Activated T-helper 1 cell treated with anti-CD3 and anti-CD28 coated beads, Interleukin-2, amount 50 U/mL, for 16 hours (primary cell): ENCODE results near the gene ZNF778.

Experiments
- DNase-seq, 2 donors: peaks; one replicate each; pipeline ENCODE4 v3.0.0-alpha.2; 2020; ENCODE audit warnings: low read depth in 1 of 2, low spot score in 1 of 2

The ZNF778 gene

DNA sequence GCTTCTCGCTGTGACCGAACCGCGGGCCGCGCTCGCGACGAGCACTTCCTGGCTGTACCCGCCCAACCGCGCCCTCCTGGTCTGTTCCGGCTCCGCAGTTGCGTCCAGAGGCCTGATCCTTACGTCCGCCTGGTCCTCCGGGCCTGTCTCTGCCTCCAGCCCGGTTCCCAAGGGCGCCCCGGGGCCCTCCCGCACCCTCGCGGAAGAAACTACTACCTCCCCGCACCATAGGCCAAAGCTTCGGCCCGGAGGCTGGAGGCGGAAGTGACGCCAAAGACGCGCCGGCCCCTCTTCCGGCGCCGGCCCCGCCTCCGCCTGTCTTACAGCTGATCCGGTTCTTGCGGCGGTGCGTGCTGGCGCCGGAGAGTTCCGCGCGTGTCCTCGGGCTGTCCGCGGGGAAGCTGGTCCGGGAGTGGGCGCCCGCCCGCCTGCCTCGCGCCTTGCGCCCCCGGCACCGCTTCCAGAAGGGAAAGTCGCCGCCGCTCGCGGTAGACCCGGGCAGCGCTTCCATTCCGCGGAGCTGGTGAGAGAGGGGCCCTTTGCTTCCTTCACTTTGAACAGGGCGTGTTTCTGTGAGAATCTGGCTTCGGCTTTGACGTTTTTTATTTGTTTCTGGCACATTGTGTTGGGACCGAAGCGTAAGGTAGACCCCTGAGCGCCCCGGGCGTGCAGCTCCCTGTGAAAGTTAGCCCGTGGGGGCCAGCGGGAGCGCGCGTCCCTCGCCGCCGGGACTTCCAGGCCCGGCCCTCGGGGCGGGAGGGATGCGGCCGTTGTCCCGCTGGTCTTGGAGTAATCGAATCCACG, at the start of gene ZNF778:
Gene ZNF778 (plus strand): TSS at position 316 of the 804 bp plus-strand sequence. CDS start 3,425 bp downstream, outside the sequence.
- peak; percentile 57 to 74 for DNase-seq

- DNase-seq = no peak
Measured at GRCh38 chr16:89168381-89169189, 48.9 kb upstream of the ZNF778 start.

DNA sequence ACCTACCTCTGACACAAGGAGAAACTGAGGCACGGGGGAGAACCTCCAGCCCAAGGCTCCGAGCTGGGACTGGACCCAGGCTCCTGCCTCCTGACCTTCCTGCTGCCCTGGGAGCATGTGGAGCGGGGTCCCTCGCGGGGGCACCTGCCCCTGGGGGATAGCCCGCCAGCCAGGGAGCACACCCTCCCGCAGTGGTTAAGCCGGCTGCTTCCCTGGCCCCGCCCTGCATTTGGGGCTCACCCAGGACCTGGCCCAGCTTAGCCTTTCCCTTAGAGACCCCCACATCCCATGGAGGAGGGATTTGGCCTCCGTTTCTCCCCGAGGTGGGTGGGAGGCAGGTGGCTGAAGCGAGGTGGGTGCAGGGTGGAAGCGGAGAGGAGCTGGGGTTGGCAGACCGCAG, 47.7 kb upstream of the ZNF778 start:
- DNase-seq = no peak

DNA sequence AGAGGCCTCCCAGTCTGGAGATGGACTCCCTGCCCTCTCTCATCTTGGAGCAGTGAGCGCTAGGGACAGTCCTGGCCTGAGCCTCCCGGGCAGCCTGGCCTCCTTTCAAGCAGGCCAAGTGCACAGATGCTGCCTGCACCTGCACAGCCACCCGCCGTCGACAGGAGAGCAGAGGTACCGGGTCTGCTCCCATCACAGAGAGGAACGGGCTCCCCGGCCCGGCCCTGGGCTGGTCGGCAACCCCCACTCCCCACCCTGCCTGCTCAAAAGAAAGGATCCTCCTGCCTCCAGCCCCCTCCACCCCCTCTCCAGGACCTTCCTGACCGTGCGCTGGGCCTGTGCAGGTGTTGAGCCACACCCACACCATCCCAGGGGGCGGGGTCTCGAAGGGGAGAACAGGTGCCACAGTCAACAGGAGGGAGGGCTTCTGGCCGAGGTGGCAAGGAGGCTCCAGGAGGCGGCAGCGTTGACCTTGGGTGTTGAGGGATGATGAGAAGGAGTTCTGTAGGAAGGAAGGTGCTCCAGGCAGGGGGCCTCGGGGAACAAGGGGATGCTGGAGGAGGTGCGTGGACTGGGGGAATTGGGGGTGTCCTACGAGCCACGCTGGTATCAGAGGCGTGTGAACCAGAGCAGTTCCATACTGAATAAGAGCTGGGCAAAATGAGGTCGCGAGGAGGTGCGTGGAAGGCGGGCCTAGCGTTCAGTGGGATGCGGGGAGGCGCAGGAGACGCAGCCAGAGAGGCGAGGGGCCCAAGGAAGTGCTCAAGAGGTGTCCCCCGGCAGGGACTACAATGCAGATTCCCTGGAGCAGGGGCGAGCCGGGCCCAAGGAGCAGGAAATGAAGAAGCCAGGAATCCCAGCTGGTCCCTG, 46.9 kb upstream of the ZNF778 start:
- DNase-seq = no peak

GRCh38 chr16:89171216-89172170, 46.0 kb upstream of the ZNF778 start, which contains the start of gene CDH15:
CDH15 (plus strand) TSS chr16:89171748; CDS start chr16:89171832, 84 bp downstream.
- DNase-seq = peak; percentile 84 to 91

DNA sequence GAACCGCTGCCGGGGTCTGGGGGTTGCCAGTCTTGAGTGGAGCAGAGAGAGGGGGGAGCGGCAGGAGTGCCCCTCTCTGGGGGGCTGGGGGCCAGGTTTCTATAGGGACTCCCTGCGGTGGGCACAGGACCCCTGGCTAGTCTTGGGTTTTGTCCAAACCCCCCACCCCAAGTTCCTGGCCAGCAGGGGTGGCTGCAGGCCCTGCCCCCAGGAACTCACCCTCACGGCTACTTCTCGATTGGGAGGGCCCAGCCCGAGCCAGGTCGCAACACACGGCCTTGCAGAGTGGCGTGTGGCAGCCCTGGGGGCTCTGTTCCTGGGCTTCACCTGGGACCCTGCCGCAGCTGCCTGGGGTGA, 45.4 kb upstream of the ZNF778 start:
- DNase-seq = no peak

- DNase-seq = no peak
Measured at GRCh38 chr16:89172528-89173173, 44.9 kb upstream of the ZNF778 start.

- DNase-seq = no peak
Measured at GRCh38 chr16:89173174-89173921, 44.2 kb upstream of the ZNF778 start.

DNA sequence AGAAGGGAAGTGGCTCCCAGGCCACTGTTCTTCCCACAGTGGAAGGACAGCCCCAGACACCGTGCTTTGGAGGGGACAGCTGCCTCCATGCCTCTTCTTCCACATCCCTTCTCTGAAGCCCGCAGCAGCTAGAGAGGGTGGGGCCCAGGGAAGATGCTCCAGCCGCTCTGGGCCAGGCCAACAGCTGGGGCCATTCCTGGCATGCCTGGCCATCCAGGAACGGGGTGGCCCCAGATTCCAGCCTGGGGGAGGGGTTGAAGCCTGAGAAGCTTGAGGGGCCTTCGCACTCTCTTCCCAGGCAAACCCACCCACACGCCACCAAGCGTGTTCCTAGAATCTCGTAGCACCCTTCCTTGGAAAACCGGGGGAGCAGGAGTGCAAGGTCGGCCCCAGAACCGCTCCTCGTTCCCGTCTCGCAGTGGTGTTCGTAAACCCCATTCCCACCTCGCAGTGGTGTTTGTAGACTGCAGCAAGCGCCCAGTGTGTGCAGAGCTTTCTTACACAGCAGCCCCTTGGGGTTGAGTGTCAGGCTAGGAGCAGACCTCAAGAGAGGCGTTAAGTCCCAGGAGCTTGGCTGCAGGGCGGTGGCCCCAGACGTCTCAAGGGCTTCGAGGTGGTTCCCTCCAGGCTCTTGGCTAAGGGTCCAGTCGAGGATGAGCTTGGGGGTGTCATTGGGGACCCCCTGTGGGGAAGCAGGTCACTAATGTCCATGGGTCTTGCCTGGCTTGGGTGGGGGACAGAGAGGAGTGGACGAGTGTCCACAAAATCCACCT, 43.3 kb upstream of the ZNF778 start:
- DNase-seq = no peak

DNA sequence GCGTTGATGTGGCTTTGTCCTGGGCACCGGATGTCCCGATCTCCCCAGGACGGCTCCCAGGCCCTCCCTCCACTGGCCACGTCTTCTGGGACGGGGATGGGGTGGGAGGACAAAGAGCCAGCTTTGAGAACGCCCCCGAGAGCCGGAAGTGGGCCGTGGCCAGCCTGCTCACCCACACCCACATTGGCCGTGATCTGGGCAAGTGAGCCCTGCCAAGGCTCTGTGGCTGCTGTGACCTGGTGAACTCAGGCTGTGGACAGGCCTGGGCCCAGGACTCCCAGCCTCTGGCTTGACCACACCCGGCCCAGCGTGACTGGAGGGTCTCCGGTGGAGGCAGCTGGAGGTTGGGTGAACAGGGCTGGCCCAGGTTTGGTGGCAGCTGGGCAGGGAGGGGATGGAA, 42.6 kb upstream of the ZNF778 start:
- DNase-seq = no peak

DNA sequence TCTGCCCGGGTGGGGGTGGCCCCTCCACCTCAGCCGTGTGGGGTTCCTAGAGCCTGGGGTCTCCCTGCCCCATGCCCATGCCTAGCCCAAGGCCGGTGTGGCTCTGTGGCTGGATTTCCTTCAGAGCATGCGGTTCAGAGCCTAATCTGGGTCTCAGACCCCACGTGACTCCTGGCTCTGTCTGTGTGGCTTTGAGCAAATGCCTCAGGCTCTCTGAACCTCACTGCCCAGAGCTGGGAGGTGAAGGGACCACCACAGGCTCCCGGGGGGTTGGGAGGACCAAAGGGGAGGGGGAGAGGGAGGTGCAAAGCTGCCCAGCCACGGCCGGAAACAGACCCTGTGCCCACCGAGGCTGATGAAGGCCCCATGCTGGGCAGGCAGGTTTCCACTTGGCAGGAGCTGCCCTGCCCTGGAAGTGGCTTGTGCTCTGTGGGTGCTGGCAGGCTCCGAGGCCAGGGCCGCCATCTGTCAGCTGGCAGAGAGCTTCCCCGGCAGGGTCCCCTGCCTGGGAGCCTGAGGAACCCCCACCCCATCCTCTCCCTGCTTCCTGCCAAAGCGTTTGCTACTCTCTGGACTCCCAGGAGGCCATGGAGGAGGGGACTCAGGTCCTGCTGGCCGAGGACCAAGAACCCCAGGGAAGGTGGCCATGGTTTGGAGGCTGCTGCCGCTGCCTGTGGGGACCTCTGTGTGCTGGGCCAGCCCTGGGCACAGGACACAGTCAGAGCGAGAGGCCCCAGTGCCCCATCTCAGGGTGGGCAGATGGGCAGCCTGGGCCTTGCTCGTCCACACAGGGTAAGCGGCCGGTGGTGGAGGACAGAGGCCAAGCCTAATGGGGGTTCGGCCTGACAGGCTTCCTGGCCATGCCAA, 42.0 kb upstream of the ZNF778 start:
- DNase-seq = no peak

- no peak for DNase-seq
Measured at GRCh38 chr16:89176147-89176690, 41.3 kb upstream of the ZNF778 start.

DNA sequence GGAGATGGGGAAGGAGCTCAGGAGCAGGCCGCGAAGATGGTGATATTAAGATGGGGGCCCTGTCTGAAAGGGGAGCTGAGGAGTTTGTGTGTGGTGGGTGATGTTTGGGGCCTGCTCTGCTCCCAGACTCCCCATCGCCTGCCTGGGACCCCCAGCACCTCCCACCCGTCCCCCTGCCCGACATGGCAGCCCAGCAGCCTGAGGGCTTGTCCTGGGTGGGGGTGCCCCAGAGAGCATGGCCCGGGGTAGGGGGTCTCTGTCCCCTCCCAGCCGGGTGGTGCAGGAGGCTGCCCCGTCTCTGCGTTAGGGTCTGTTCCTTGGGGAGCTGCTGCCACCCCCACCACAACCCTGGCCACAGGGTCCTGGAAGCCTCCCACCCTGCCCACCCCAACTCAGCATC, 40.8 kb upstream of the ZNF778 start:
- no peak for DNase-seq

DNA sequence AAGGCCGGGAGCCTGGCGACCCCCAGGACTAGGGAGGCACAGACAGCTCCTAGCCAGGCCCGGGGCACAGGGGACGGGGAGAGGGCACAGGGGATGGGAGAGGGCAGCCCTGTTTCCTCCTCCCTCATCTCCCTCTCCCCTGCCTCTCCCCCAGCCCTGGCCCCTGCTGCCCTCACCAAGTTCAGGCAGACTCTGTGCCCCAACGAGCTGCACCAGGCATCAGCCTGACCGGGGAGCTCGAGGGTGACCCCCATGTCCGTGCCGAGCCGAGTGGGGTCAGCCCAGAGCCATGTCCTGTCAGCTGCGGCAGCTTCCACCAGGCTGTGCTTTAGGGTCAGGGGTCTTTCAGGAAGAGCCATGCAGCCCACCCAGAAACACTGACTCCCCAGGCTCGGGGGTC, 40.0 kb upstream of the ZNF778 start:
- DNase-seq = no peak

- DNase-seq = no peak
Measured at GRCh38 chr16:89178453-89179147, 38.9 kb upstream of the ZNF778 start.

- no peak for DNase-seq
Measured at GRCh38 chr16:89179148-89179484, 38.4 kb upstream of the ZNF778 start.
